ENCODE results near the gene LRRC1.

LRRC1 gene

GRCh38 chr6:53813096-53813495 is 18.3 kb downstream of the LRRC1 start:
- H3K4me3 ChIP-seq (ENCODE audit: low read depth, low read length) = no peak overlapping the region
- DNase-seq (ENCODE audit: low read depth) = no peak
- no peak for TF ChIP-seq CTCF (IDR thresholded peaks at IDR 0.05; ENCODE audit: low read depth, low read length, missing control alignments)

- no peak for TF ChIP-seq CTCF (IDR thresholded peaks at IDR 0.05; ENCODE audit: low read depth, low read length, missing control alignments)
- no peak overlapping the region for H3K4me3 ChIP-seq (ENCODE audit: low read depth, low read length)
- no peak for DNase-seq (ENCODE audit: low read depth)
Measured at GRCh38 chr6:53813801-53814200, 19.0 kb downstream of the LRRC1 start.

- TF ChIP-seq CTCF (IDR thresholded peaks at IDR 0.05; ENCODE audit: low read depth, low read length, missing control alignments) = no peak
Measured at GRCh38 chr6:53814353-53814752, 19.5 kb downstream of the LRRC1 start.

GRCh38 chr6:53815381-53816119 is 20.7 kb downstream of the LRRC1 start:
- H3K4me3 ChIP-seq (ENCODE audit: low read depth, low read length) = no peak overlapping the region
- no peak for TF ChIP-seq CTCF (IDR thresholded peaks at IDR 0.05; ENCODE audit: low read depth, low read length, missing control alignments)
- DNase-seq (ENCODE audit: low read depth) = no peak

More at GRCh38 chr6:53814353-53814752, 19.5 kb downstream of the LRRC1 start:
- no peak overlapping the region for H3K4me3 ChIP-seq (ENCODE audit: low read depth, low read length)
- DNase-seq (ENCODE audit: low read depth) = no peak

GRCh38 chr6:53818858-53819609 is 24.2 kb downstream of the LRRC1 start:
- no peak for TF ChIP-seq CTCF (IDR thresholded peaks at IDR 0.05; ENCODE audit: low read depth, low read length, missing control alignments)
- DNase-seq (ENCODE audit: low read depth) = no peak
- H3K4me3 ChIP-seq (ENCODE audit: low read depth, low read length) = no peak overlapping the region

- no peak for TF ChIP-seq CTCF (IDR thresholded peaks at IDR 0.05; ENCODE audit: low read depth, low read length, missing control alignments)
- DNase-seq (ENCODE audit: low read depth) = no peak
- no peak overlapping the region for H3K4me3 ChIP-seq (ENCODE audit: low read depth, low read length)
Measured at GRCh38 chr6:53822401-53823125, 27.8 kb downstream of the LRRC1 start.
